Erythroblast (primary cell): Measurements from ENCODE around the gene RBM28.

Source experiments
- GATA1 ChIP-seq: IDR thresholded peaks from 2 replicates; pipeline ENCODE4 v1.6.1; 2011; ENCODE audit warnings: low read depth, mild to moderate bottlenecking, control low read depth, low read length, moderate library complexity
- POLR2A ChIP-seq: IDR thresholded peaks from 2 replicates; pipeline ENCODE4 v1.6.1; 2011; ENCODE audit warnings: mild to moderate bottlenecking, low read length

DNA sequence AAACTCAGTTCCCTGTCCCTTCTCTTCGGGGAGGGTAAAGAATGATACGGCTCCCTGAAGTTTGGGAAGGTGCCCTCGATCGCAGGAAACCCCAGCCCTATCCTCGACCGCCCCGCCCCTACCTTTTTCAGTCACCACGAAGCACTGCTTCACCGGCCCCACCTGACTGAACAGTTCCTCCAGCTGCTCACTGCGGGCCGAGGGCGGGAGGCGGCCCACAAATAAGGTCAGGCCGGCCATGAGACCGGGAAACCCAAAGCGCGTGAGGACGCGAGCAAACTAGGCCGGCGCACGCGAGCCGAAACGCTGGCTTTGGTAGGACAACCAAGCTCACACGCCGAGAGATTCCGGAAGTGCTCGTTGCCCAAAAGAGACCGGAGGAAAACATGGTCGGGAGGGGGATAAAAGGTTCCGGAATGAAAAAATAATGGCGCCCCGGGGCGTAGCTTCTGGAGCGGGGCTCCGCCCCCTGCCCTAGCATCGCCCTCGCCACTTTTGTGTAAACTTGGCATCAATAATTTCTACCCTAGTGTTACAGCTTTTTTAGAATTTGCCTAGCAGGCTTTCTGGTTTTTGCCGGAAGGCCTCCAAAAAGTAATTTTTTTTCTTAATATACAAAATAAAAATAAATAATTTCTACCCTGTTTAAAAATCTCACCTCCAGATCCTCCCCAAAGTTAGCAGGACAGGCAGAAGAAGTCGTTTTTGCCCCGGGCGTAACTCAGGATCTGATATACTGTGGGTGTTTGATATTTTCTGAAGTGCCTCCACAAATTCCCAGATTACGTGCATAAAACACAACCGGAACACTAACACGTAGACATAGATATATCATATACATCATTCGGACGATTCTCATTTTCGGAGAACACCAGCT, at the start of gene RBM28:
- peak; percentile 83 for TF ChIP-seq POLR2A
- TF ChIP-seq GATA1 = no peak
